Spinal cord (tissue), 10 donors: ENCODE measurements around the gene TMEM272. TPM values are rescaled to one million over a fixed set of nuclear protein-coding genes. Genes with fewer than 3 reads are reported as not detected.

ENCODE experiments used
- DNase-seq, 6 donors: peaks; one replicate each; pipeline versions ENCODE4 v3.0.0 to v3.0.0-alpha.2; 2013 to 2015; ENCODE audit warnings: low spot score in 6 of 6, low read depth in 4 of 6
- H3K27ac ChIP-seq: one replicate; pipeline ENCODE4 v1.5.1; 2013; ENCODE audit warnings: low read depth, low read length, control low read depth
- H3K27me3 ChIP-seq: one replicate; pipeline ENCODE4 v1.6.1; 2013; ENCODE audit warnings: low read length; ENCODE audit not compliant: control insufficient read depth, insufficient read depth
- H3K36me3 ChIP-seq: one replicate; pipeline ENCODE4 v1.6.1; 2013; ENCODE audit warnings: low read length; ENCODE audit not compliant: control insufficient read depth, insufficient read depth
- H3K4me1 ChIP-seq: one replicate; pipeline ENCODE4 v1.6.1; 2013; ENCODE audit warnings: low read length; ENCODE audit not compliant: control insufficient read depth, insufficient read depth
- H3K4me3 ChIP-seq: one replicate; pipeline ENCODE4 v1.5.1; 2013; ENCODE audit warnings: low read depth, low read length, control low read depth
- H3K9me3 ChIP-seq: one replicate; pipeline ENCODE4 v1.6.1; 2013; ENCODE audit warnings: low read length; ENCODE audit not compliant: control insufficient read depth, insufficient read depth
- WGBS: methylation state at CpG from one replicate; pipeline ENCODE4 v1.1.5; 2013; ENCODE audit warnings: missing lambda C conversion rate; ENCODE audit not compliant: insufficient coverage; 5-methylcytosine and 5-hydroxymethylcytosine counted together
- polyA plus RNA-seq, 2 donors: library from polyadenylated mRNA; unstranded; fragments of 120-200 nt; gene quantifications; one replicate each; pipeline ENCODE4 v1.2.1, GENCODE V29; 2013; ENCODE audit not compliant: insufficient read length in 2 of 2
- total RNA-seq, 2 donors: library from RNA; depleted of rRNA in 1 of 2; stranded (reverse); fragments of 120-200 nt in 1 of 2; fragments of >200 nt in 1 of 2; gene quantifications; one replicate each; pipeline versions ENCODE4 v1.2.3 to v1.2.4, GENCODE V29; 2013 to 2014
- donor health status: healthy.

TMEM272 gene
- total and polyA plus RNA-seq, 4 donors: 0.50 to 2.2 (median 1.2) TPM

- Histone ChIP-seq H3K4me1 (peaks cover 31% of the 10 kb centered on the region), H3K27ac (peak within 1 kb of the TSS; percentile 90), H3K9me3 (no peaks in the 10 kb centered on the region), H3K27me3 (no peaks in the 10 kb centered on the region), H3K4me3 (peak within 1 kb of the TSS; percentile 77), H3K36me3 (no peaks in the 10 kb centered on the region)
- under 1% methylated on average over 91 of the region's 91 CpGs for WGBS
- peak in 4 of 6 donors; percentile 69 to 95 (median 82) for DNase-seq
Measured at GRCh38 chr13:51803422-51804294, 41.3 kb downstream of the TMEM272 start, which contains the start of gene DHRS12. TSS of gene DHRS12 (minus strand) at chr13:51804163. CDS start at chr13:51799659, 4,504 bp downstream.

DNA sequence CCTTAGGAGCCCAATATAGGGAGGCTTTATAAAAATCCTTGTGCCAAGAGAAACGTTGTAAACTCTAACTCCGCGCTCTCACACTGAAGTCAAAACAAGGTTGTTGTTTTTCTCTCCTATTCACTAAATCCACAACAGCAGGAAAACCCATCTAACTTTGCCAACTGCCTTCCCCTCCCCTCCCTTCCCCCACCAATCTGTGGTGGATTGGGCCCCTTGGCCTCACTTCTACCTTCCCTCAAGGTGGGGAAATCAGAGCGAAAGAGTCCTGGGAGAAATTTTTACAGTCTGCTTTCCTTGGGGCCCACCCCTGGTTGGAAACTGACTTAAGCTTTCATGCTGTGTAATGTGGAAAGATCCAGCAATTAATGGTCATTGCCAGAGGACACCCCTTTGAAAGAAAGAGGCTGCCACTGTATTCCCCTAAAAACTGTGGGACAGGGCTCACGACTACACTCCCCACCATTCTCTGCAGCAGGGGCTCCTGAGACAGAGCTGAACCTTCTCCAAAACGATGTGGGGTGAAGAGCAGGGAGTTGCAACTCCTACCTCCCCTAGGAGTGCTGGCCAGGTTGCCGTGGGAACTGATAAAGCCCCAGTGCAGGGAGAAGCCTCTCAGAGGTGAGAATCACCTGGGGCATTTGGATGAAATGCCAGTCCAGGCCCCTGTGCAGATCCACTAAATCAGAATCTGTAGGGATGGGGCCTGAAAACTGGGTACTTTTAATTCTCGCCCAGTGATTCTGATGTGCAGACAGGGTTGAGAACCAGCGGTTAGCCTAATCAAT, 42.2 kb downstream of the TMEM272 start:
- Histone ChIP-seq H3K4me3 (peak overlapping the region; percentile 77), H3K9me3 (no peaks in the 10 kb centered on the region), H3K27me3 (no peaks in the 10 kb centered on the region), H3K27ac (peak overlapping the region; percentile 90), H3K4me1 (peaks cover 32% of the 10 kb centered on the region), H3K36me3 (no peaks in the 10 kb centered on the region)
- DNase-seq: peak in 1 of 6 donors; percentile 49
- WGBS: 42% methylated on average over 3 of the region's 9 CpGs

GRCh38 chr13:51801631-51802099, 43.3 kb downstream of the TMEM272 start:
- H3K4me3 ChIP-seq: no peak overlapping the region
- DNase-seq: peak in 2 of 6 donors; percentile 57 to 73
- H3K27me3 ChIP-seq: no peaks in the 10 kb centered on the region
- no peaks in the 10 kb centered on the region for H3K9me3 ChIP-seq
- H3K4me1 ChIP-seq: peaks cover 38% of the 10 kb centered on the region
- 42% methylated on average over 3 of the region's 7 CpGs for WGBS
- H3K36me3 ChIP-seq: peaks cover 4% of the 10 kb centered on the region
- H3K27ac ChIP-seq: peak overlapping the region; percentile 90

GRCh38 chr13:51800486-51800885, 44.5 kb downstream of the TMEM272 start:
- peaks cover 4% of the 10 kb centered on the region for H3K36me3 ChIP-seq
- H3K4me3 ChIP-seq: no peak overlapping the region
- H3K27ac ChIP-seq: no peak overlapping the region
- H3K9me3 ChIP-seq: no peaks in the 10 kb centered on the region
- H3K27me3 ChIP-seq: no peaks in the 10 kb centered on the region
- H3K4me1 ChIP-seq: peaks cover 38% of the 10 kb centered on the region
- WGBS: 81% methylated on average over 4 of the region's 5 CpGs
- DNase-seq: no peak

GRCh38 chr13:51799261-51799660, 45.7 kb downstream of the TMEM272 start:
- Histone ChIP-seq H3K4me1 (peaks cover 33% of the 10 kb centered on the region), H3K36me3 (peaks cover 9% of the 10 kb centered on the region), H3K27ac (no peak overlapping the region), H3K4me3 (no peak overlapping the region), H3K27me3 (no peaks in the 10 kb centered on the region), H3K9me3 (no peaks in the 10 kb centered on the region)
- no peak for DNase-seq
- WGBS: 89% methylated on average over 12 of the region's 12 CpGs

GRCh38 chr13:51797664-51798488, 47.1 kb downstream of the TMEM272 start:
- no peak overlapping the region for H3K27ac ChIP-seq
- no peaks in the 10 kb centered on the region for H3K27me3 ChIP-seq
- DNase-seq: peak in 3 of 6 donors; percentile 57 to 94 (median 81)
- 58% methylated on average over 9 of the region's 12 CpGs for WGBS
- H3K9me3 ChIP-seq: no peaks in the 10 kb centered on the region
- H3K4me1 ChIP-seq: peaks cover 25% of the 10 kb centered on the region
- peaks cover 9% of the 10 kb centered on the region for H3K36me3 ChIP-seq
- H3K4me3 ChIP-seq: no peak overlapping the region

- Histone ChIP-seq H3K36me3 (peaks cover 9% of the 10 kb centered on the region), H3K4me3 (no peak overlapping the region), H3K4me1 (peaks cover 13% of the 10 kb centered on the region), H3K27me3 (no peaks in the 10 kb centered on the region), H3K9me3 (no peaks in the 10 kb centered on the region), H3K27ac (no peak overlapping the region)
- 15% methylated on average over 6 of the region's 7 CpGs for WGBS
- peak in 2 of 6 donors; percentile 49 to 89 for DNase-seq
Measured at GRCh38 chr13:51796546-51796945, 48.4 kb downstream of the TMEM272 start.

DNA sequence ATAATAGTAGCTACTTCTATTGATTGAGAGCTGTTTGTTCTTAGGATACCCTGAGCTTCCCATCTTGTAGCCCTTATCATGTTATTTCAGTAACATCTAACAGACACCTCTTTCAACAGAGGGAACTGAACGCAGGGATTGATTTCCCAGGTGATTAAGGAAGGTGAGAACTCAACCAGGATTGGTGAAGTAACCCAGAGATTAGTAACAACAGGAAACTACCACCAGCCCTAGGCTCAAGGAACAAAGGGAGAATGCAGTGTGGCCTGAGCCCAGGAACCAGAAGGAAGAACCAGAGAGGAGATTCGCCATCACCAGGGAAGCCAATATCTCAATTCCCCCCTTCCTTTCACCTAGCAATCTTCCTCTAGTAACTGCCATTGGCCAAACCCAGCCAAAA, 49.6 kb downstream of the TMEM272 start:
- Histone ChIP-seq H3K4me1 (peaks cover 10% of the 10 kb centered on the region), H3K27ac (no peak overlapping the region), H3K9me3 (no peaks in the 10 kb centered on the region), H3K36me3 (peaks cover 9% of the 10 kb centered on the region), H3K4me3 (no peak overlapping the region), H3K27me3 (no peaks in the 10 kb centered on the region)
- DNase-seq: no peak
- no CpG with 5 or more reads among the region's 2 CpGs for WGBS

DNA sequence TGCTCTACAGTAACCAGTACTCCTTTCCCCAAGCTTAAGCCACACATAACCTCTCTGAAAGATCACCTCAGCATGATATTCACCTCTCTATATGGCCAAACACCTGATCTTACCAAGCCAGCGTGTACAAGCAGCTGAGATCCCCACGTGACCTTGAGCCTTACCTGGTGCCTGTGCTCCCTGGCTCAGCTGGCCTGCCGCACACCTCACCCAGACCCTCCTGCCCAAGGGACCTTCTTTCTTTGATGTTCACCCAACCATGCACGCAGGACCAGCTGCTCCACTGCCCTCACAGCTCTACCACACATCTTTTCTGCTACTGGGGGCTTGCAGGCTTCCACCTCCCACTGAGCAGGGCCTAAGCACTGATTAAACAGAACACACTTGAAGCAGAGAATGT, 50.0 kb downstream of the TMEM272 start:
- Histone ChIP-seq H3K27ac (no peak overlapping the region), H3K4me1 (peaks cover 7% of the 10 kb centered on the region), H3K27me3 (no peaks in the 10 kb centered on the region), H3K9me3 (no peaks in the 10 kb centered on the region), H3K4me3 (no peak overlapping the region), H3K36me3 (peaks cover 9% of the 10 kb centered on the region)
- no peak for DNase-seq
- WGBS: 65% methylated on average over 4 of the region's 4 CpGs
